Amygdala (tissue), 56 donors: ENCODE measurements around the gene TCF3.
"Not testable (repeated sequence)": the region's sequence is repeated elsewhere in the genome, so short reads cannot be mapped to it uniquely, and the experiment has no call there.

Experiments
- DNase-seq, 56 donors: peaks; one replicate each; lab custom pipeline; 2025; lab: John Stamatoyannopoulos, UW

Gene TCF3

GRCh38 chr19:1654178-1654792 lies 1.9 kb upstream of the TCF3 start:
- no peak for DNase-seq

GRCh38 chr19:1653300-1653628 lies 849 bp upstream of the TCF3 start:
- no peak for DNase-seq

GRCh38 chr19:1651568-1652291 lies 685 bp downstream of the TCF3 start:
- peak in 3 of 56 donors; percentile 36 to 57 (median 41) for DNase-seq

GRCh38 chr19:1650650-1651567 lies 1.5 kb downstream of the TCF3 start:
- DNase-seq, result peak in 2 of 56 donors; percentile 5 to 15

GRCh38 chr19:1649706-1650649 lies 2.4 kb downstream of the TCF3 start:
- no peak for DNase-seq

- DNase-seq, result no peak
Measured at GRCh38 chr19:1648920-1649541, 3.4 kb downstream of the TCF3 start.

GRCh38 chr19:1648459-1648849 lies 4.0 kb downstream of the TCF3 start:
- no peak for DNase-seq

GRCh38 chr19:1647501-1648458 lies 4.6 kb downstream of the TCF3 start:
- no peak for DNase-seq

- no peak for DNase-seq
Measured at GRCh38 chr19:1646659-1647453, 5.6 kb downstream of the TCF3 start.

GRCh38 chr19:1646149-1646548 lies 6.3 kb downstream of the TCF3 start:
- DNase-seq, result no peak

- no peak for DNase-seq
Measured at GRCh38 chr19:1645299-1645698, 7.1 kb downstream of the TCF3 start.

- no peak for DNase-seq
Measured at GRCh38 chr19:1644070-1644469, 8.3 kb downstream of the TCF3 start.

- not testable (repeated sequence) for DNase-seq
Measured at GRCh38 chr19:1640893-1641448, 11.4 kb downstream of the TCF3 start.

GRCh38 chr19:1636325-1637236 lies 15.8 kb downstream of the TCF3 start:
- no peak for DNase-seq

- no peak for DNase-seq
Measured at GRCh38 chr19:1634938-1635243, 17.5 kb downstream of the TCF3 start.

GRCh38 chr19:1634242-1634937 lies 18.0 kb downstream of the TCF3 start:
- no peak for DNase-seq
